Stimulated activated CD4-positive, alpha-beta T cell treated with anti-CD3 and anti-CD28 coated beads, Interleukin-15, amount 100 ng/mL, for 24 hours (primary cell): Measurements from ENCODE around the gene ASB6.
A peak's percentile ranks its signal among the peaks of the same experiment; 100 is the strongest.

Source experiments
- DNase-seq: peaks from one replicate; pipeline ENCODE4 v3.0.0-alpha.2; 2020

Gene ASB6

GRCh38 chr9:129624168-129624759 lies 17.7 kb downstream of the ASB6 start:
- peak; percentile 85 for DNase-seq

- DNase-seq: no peak
These were observed 18.6 kb downstream of the ASB6 start for GRCh38 chr9:129623331-129623730.

GRCh38 chr9:129620669-129621295 lies 21.2 kb downstream of the ASB6 start, which contains the start of gene C9orf50:
C9orf50 (minus strand) TSS chr9:129621101; CDS start chr9:129620574, 527 bp downstream.
- no peak for DNase-seq

DNA sequence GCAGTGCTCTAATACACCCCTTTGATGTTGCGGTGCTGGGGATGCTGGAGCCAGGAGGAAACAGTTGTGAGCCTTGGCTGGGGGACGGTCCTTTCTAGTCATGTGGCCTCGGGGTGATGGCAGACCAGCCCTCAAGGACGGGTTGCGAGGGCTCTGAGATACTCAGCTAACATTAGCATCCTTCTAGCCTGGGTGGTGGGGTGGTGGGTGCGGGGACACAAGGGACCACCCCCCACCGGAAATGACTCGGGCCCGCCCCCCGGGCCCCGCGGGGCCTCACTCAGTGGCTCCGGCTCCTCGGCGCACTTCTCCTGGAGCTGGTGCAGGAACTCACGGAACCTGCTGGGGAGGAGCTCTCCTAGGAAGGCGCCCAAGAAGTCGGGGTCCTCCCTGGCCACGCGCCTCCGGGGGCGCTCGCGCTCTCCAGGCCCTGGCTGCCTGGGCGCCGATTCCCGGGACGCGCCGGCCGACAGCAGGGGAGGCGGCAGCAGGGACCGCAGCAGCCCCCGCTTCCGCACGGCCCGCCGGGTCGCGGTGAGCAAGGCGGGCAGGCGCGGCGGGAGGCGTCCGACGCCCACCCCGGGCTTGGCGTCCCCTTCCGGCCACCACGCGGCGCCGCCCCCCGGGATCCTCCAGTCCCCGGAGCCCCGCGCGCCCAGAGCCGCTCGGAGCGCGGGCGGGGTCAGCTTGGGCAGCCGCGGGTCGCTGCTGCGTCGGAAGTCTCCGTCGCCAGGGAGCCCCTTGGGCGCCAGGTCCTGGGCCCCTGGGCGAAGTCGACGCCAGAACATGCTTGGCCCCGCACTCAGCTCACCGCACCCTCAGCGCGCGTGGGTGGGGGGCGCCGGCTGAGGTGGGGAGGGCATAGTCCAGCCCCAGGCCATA lies 21.9 kb downstream of the ASB6 start:
- no peak for DNase-seq

- DNase-seq: no peak
These were observed 24.8 kb downstream of the ASB6 start for GRCh38 chr9:129617167-129617566.

- DNase-seq: no peak
These were observed 26.3 kb downstream of the ASB6 start for GRCh38 chr9:129615407-129616285.

DNA sequence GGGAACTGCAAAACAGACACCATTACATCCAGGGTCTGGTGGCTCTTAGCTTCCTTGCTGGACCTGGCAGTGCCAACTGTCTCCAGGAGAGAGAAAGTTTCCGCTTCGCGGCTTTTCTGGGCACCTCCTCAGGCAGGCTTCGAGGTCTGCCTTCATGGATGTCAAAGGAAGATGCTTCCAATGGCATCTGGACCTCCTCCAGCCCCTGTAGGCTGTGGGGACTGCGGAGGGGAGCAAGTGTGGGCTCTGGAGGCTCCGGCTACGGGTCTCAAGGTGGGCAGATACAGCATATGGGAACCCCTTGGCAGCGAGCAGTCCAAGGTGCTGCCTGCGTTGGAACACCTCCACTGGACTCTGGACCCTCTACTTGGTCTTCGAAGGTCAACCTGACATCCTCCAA lies 27.0 kb downstream of the ASB6 start:
- no peak for DNase-seq

DNA sequence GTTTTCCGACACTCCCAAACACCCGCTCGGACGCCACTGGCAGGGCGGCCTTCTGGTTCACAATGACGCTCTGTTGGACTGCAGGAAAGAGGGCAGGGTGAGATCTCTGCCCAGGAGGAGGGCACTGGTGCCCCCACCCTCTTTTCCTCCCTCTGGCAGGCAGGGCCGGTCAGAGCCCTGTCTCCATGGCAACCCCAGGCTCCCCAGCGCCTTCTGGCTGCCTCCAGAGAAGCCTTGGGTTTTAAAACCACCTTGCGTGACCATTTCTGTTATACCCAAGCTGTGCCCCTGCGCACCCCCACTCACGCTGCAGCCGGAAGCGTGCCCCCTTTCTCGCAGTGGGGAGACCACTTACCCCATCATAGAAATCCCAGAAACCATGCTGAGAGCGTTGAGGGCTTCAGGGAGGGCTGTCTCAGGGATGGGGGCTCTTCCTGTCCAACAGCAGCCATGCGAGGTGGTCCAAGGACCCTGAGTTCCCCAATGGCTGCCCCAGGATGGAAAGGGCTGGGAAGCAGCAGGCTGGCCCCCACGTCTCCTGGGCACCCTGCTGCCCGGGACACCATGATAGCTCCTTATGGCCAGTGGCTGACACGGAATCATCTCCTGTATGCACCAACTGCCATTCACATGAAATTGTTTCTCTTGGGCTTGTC lies 28.3 kb downstream of the ASB6 start:
- DNase-seq: no peak

- no peak for DNase-seq
These were observed 29.0 kb downstream of the ASB6 start for GRCh38 chr9:129612815-129613519.

DNA sequence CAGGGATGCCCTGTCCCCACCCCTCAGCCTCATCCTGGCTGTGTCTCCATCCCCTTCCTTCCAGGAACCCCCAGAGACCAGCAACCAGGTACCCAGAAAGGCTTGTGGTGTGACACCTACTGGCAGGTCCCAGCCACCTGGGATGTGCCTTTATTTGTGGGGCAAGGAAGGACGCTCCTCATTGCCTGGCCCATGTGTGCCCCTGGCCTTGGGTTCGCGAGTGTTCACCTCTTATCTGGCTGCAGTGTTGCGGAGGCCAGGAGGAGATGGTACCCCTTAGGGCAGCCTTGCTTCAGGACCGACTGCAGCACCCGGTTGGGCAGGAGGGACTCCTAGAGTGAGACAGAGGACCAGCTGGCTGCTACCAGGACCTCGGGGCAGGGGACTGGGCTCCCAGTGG lies 29.8 kb downstream of the ASB6 start:
- no peak for DNase-seq

GRCh38 chr9:129611307-129611800 lies 30.6 kb downstream of the ASB6 start:
- no peak for DNase-seq

- peak; percentile 81 for DNase-seq
These were observed 31.3 kb downstream of the ASB6 start for GRCh38 chr9:129610473-129611306.

GRCh38 chr9:129610213-129610472 lies 31.8 kb downstream of the ASB6 start:
- DNase-seq: no peak

GRCh38 chr9:129609486-129610212 lies 32.3 kb downstream of the ASB6 start:
- DNase-seq: peak; percentile 59

DNA sequence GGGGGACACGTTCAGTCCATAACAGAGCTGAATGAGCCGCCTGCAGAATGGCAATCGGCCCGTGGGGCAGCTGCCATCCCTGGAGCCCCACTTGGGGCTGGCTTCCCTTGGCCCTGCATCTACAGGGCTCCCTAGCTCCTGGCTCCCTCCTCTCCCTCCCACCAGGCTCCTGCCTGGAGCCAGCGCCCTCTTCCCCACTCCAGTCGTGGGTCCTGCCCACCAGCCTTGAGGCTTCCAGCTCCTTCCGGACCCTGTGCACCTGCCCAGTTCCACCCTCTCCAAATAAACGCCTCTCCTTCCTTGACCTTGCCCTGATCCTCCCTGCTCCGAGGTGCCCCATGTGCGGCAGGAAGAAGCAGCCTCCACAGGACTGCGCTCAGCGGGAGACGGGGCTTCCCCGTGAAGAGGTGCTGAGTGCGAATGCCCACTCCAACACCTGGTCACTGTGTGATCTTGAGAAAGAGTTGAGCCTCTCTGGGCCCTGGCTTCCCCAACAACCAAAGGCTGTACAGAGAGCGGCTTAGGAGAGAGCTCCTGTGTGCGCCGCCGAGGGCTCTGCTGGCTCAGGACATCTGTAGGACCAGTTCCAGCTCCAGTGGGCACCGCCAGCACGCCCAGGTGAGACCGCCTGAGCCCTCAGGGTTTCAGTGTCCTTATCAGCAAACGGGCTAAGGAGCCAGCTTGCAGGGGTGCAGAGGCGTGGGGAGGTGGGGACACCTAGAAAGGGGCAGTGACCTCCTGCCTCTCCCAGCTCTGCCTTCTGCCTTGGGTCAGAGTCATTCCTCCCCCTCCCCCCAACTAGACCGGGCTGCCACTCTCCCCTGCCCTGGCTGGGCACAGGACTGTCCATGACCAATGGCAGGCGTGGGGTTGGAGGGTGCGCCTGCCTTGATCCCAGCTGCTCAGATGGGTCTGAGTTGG lies 33.1 kb downstream of the ASB6 start:
- DNase-seq: no peak

DNA sequence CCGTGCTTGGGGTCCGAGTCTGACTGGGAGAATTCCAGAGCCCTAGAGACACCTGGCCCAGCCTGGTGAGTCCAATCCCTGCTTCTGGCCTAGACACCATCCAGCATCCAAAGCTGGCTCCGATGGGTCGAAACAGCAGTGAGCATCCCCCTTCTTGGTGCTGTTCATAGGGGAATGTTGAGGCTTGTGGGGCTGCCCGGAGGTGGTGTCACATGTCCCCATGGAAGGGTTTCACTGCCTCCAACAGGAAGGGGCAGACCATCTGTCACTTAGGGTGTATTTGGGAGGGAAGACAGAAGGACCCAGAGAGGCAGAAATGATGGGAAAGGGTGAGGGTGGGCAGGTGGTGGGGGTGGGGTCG lies 34.9 kb downstream of the ASB6 start:
- no peak for DNase-seq

DNA sequence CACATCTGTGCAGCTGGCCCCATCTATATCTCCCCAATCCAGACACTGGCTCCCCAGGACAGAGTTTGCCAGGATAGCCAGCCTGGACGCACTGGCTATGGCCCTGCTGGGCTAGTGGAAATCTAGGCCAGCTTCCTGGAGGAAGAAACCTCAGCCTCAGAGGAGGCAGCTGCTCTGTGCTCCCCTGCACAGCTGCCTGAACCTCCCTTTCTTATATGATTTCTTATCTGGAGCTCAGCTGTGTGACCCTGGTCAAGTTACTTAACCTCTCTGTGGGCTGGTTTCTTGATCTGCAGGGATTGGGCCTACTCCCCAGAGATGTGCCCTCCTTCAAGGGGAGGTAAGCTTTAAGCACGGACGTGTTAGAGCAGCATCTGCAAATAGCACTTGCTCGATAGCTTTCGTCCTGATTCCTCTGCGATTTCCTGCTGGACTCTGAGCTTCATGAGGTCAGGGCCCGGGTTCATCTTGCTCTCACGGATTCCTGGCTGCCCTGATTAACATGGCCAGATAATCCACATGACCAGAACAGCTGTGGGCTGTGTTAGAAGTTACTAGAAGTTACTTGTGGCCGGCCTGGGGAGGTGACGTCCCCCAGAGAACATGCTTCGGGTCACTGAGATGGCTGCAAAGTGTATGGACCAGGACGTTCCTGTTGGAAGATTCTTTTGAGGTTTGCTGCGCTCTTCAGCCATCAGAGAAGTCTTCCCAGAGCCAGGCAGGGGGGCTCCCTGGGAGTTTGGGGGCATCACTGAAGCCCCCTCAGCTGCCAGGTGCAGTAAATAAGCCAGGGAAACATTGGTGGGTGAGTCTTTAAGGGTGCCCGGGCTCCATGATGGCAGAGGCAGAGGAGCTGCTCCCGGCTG lies 35.6 kb downstream of the ASB6 start:
- no peak for DNase-seq

- DNase-seq: no peak
These were observed 37.2 kb downstream of the ASB6 start for GRCh38 chr9:129604766-129605163.
